GM12892 (cell line): Measurements from ENCODE around the gene TRIOBP.

Experiments used
- POLR2A ChIP-seq: IDR thresholded peaks from 2 replicates; pipeline ENCODE4 v1.6.1; 2011; ENCODE audit warnings: low read depth, low read length, control low read depth
- TAF1 ChIP-seq: IDR thresholded peaks from 2 replicates; pipeline ENCODE4 v1.6.1; 2011; ENCODE audit warnings: low read depth, mild to moderate bottlenecking, control low read depth, low read length, borderline replicate concordance

- no peak for TF ChIP-seq POLR2A
- no peak for TF ChIP-seq TAF1
Measured at GRCh38 chr22:37758694-37759093, 61.8 kb downstream of the TRIOBP start.
